HG03469 (cell line): ENCODE results near the gene SFXN4.
"Not testable (repeated sequence)": the region's sequence is repeated elsewhere in the genome, so short reads cannot be mapped to it uniquely, and the experiment has no call there.

Experiments
- ATAC-seq: cut with Tn5 transposase; IDR thresholded peaks from one replicate; pipeline ENCODE4 v1.9.1; 2021; ENCODE audit warnings: mild to moderate bottlenecking, moderate library complexity, moderate number of reproducible peaks; ENCODE audit not compliant: unreplicated experiment

SFXN4 gene

DNA sequence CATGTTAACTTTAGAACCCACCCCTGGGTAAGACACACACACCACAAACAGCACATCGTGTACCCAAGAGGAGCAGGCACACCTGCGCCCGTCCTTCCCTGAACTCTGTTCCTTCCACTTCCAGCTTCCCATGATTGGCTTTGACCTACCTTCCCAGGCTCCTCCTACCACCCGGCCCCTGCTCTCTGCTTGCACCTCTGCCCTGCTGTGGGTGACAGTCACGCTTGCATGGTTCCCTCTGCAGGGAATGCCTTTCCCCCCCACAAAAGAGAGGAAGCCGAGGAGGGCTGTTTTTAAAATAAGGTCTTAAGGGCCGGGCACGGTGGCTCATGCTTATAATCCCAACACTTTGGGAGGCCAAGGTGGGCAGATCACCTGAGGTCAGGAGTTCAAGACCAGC is 16.4 kb downstream of the SFXN4 start:
- no peak for ATAC-seq

DNA sequence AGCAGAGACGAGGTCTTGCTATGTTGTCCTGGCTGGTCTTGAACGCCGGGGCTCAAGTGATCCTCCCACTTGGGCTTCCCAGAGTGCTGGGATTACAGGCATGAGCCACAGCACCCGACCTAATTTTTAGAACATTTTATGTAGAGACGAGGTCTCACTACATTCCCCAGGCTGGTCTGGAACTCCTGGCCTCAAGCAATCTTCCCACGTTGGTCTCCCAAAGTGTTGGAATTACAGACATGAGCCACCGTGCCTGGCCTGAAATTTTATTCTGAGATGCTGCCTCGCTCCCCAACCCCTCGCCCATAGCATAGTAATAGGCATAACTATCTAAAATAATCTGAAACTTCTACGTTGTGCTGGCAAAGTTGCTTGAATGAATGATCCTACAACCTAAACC is 21.9 kb downstream of the SFXN4 start:
- ATAC-seq = no peak

DNA sequence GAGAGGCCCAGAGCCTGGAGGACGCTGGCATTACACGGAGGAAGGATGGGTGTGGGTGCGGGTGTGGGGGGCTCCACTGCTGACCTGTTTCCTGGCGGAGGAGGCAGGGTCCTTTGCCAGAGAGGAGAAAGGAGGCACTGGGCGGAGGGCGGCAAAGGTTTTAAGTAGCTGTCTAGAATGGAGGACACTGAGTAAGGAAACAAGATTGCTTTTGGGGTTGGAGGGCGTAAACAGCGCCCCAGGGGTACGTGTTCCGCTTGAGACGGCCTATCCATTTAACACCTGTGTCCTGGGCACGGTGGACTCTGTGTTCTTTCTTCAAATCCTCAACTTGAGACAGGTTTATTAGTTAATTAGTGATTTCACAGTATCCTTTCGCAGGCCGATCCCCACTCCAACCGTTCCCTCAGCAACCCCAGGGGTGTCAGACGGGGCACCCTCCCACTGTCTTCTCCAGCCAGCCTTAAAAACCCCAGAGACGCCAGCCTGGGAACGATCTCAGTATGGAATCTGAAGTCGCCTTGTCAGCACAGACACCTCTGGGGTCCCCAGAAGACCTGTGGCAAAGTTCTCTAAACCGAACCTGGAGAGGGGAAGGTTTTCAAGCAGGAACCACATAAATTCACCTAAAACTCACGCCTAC is 24.8 kb downstream of the SFXN4 start:
- no peak for ATAC-seq

DNA sequence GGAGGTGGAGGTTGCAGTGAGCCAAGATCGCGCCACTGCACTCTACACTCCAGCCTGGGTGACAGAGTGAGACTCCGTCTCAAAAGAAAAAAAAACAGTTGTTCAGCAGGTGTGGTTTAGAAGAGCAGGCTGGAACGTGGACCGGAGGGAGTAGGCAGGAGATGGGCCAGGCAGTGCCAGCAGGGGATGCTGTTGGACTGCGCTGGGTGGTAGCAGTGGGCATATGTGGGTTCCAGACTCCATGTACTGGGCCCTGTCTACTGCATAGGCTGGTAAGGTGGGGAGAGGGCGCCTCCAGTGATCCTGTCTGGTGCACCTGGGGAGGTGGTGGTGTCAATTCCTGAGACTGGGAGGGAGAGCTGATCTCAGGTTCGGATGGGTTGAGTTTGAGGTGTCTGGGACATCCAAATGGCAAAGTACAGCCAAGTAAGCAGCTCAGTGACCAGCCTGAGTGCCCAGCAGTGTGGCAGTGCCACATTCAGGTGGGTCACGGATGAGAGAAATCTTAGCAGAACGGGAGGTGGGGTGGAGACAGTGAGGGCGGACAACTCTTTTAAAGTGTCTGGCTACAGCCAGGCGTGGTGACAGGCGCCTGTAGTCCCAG is 25.9 kb downstream of the SFXN4 start:
- ATAC-seq = no peak

DNA sequence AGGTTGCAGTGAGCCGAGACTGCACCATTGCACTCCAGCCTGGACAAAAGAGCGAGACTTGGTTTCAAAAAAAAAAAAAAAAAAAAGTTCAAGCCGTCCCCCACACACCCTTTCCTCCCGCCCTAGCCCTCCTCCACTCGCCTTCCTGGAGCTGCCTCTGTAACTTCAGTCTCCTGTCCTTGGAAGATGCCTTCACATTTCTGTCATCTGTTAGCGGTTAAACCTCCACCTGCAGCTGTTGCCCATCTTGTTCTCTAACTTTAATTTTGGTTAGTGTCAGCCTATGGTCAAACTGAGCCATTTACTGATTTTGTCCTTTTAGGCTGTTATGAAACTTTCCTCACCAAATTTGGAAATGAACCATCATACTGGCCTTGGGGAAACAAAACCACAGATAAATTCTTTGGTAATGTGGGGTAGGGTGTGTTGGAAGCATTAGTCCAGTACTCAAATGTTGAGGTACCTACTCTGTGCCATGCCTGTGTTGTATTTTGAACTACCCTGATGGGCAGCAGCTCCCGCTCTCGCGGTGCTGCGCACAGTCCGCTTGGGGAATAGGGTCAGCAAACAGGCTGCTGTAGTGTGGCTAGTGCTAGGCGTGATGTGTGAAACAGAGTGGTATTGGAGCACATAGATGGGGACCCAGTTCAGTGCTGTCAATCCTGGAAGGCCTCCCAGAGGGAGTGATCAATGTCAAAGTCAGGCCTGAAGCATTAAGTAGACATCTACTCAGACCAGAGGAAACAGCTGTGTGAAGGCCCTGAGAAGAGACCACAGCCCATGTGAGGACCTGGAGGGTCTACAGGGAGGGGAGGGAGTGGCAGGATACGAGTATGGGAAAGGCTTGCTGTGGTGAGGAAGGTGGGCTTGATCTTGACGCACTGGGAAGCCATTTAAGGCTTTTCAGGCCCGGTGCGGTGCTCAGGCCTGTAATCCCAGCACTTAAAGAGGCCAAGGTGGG is 26.9 kb downstream of the SFXN4 start:
- no peak for ATAC-seq

DNA sequence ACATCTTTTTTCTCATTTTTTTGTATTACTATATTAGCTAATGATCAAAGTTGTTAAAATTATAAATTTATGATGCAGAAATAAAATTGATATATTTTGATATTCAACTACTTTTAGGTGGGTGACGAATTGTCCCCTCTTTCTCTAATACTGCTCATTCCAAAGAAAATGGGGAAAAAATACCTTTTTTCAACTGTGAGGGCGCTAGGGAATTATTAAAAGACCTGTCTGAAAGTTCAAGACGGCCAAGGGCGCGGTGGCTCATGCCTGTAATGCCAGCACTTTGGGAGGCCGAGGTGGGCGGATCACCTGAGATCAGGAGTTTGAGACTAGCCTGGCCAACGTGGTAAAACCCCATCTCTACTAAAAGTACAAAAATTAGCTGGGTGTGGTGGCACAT is 27.6 kb downstream of the SFXN4 start:
- ATAC-seq = not testable (repeated sequence)

DNA sequence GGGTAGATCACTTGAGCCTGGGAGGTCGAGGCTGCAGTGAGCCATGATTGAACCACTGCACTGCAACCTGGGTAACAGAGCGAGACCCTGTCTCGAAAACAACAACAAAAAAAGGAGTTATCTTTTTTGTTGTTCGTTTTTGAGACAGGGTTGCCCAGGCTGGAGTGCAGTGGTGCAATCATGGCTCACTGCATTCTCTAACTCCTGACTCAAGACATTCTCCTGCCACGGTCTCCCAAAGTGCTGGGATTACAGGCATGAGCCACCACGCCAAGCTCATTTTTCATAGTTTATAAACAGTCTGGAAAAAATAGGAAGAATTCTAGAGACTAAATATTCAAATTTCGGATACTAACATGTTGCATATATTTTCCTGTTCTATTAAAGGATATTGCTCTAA is 29.4 kb downstream of the SFXN4 start:
- ATAC-seq = no peak

DNA sequence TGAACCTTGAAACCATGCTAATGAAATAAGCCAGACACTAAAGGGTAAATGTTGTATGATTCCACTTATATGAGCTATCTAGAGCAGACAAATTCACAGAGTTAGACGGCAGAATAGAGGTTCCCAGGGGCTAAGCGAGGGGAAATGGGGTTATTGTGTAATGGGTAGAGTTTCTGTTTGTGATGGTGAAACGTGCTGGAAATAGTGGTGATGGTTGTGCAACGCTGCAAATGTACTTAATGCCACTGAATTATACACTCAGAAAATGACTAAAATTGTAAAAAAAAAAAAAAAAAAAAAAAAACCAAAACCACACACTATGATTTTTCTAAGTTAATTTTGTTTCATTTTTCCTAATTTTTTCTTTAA is 30.0 kb downstream of the SFXN4 start:
- ATAC-seq = no peak

DNA sequence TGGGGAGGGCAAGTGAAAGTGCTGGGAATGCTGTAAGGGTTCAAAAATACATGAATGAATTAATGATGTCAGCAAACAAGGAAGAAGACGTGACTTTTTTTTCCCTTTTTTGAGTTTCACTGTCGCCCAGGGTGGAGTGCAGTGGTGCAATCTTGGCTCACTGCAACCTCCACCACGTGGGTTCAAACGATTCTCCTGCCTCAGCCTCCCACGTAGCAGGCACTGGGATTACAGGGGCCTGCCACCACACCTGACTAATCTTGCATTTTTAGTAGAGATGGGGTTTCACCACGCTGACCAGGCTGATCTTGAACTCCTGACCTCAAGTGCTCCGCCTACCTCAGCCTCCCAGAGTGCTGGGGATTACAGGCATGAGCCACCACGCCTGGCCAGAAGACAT is 31.6 kb downstream of the SFXN4 start:
- no peak for ATAC-seq

DNA sequence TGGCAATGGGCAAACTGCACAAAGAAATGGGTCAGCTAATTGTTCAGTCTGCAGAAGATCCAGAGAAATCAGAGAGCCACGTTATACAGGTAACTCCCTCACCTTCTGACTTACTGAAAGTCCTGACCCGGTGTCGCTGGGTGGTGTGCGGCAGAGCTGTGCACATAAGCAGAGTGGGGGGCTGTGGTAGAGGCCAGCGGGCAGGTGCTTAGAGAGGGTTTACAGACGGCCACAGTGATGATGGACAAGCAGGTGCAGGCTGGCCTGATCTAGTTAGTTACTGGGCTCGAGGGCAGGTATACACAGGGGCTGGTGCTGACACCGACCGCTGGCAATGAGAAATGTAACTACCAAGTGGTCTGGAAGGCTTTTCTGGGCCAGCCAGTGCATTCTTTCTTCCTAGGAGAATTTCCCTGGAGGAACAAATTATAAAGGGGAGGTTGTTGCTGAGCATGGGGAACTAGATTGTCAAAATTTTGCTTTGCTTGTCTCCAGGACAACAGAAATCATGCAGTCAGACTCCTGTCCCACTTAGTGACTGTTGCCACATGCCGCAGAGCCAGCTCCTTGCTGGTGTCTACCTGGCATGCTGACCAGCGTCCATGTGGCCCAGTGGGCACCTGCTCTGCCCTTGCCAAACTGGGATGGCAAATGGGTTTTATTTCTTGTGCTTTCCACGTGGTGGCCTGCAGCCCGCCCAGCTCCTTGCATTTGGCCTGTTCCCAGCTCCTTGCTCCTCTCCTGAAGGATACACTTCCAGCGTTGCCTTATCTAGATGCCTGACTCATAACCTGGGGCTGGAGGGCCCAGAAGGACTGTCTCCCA is 32.8 kb downstream of the SFXN4 start:
- no peak for ATAC-seq

DNA sequence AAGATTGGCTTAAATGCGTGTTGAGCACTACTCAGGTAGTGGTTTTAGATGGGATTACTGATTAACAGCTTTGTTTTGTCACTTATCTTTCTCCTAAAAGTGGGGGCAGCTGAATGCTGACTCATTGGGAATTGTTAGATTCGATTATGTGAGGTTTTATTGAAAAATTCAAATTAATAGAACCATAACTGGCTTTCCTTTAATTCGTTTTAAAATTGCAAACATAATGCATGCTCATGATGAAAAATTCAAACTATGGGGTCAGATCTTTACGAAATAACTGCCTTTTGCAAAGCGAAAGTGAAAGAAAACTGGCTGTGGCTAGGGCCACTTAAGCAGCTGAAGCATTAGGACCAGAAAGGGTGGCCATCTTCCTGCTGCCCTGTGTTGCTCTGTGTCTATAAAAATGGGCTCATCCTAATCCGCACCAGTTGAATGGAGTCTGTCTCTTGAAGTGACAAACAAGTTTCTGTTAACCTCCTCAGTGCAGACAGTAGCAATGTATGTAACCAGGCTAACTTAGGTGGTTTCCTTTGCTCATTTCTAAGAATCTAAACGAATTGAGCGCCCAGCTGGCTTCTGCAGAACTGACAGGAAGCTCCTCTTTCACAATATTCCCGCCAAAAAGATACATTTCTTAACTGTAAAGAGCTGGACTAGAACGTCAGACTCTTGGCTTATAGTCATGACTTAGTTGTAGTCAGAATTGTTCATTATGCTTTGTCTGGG is 33.8 kb downstream of the SFXN4 start:
- ATAC-seq = no peak

DNA sequence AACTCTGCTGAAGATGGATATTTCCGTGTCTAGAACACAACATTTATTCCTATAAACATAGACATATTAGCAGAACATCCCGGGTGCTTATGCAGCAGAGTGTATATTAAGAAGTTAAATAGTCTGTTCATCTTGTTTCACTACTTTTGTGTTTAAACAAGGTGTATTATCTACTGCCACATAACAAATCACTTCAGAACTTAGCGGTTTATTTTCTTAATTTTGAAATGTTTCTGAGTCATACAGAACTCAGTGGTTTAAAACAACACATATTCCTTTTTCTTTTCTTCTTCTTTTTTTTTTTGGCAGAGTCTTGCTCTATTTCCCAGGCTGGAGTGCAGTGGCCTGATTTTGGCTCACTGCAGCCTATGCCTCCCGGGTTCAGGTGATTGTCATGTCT is 35.8 kb downstream of the SFXN4 start:
- ATAC-seq = no peak

DNA sequence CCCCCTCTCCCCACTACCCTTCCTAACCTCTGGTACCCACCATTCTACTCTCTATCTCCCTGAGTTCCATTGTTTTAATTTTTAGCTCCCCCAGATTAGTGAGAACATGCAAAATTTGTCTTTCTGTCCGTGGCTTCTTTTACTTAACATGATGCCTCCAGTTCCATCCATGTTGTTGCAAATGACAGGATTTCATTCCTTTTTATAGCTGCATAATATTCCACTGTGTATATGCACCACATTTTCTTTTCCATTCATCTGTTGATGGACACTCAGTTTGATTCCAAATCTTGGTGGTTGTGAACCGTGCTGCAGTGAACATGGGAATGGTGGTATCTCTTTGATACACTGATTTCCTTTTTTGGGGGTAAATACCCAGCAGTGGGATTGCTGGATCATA is 39.6 kb downstream of the SFXN4 start:
- no peak for ATAC-seq

DNA sequence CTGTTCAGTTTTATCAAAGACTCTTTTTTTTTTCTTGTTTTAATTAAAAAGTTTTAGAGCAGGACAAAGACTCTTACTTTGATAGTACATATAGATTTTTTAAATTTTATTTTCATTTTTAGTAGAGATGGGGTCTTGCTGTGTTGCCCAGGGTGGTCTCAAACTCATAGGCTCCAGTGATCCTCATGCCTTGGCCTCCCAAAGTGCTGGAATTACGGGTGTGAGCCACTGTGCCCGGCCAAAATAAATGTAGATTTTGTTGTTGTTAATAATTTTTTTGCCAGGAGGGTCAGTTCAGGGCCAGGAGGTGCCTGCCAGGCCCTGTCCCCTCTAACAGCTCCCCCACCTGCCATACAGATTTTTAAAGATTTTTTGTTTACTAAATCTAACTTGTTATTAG is 44.6 kb downstream of the SFXN4 start:
- ATAC-seq = no peak

DNA sequence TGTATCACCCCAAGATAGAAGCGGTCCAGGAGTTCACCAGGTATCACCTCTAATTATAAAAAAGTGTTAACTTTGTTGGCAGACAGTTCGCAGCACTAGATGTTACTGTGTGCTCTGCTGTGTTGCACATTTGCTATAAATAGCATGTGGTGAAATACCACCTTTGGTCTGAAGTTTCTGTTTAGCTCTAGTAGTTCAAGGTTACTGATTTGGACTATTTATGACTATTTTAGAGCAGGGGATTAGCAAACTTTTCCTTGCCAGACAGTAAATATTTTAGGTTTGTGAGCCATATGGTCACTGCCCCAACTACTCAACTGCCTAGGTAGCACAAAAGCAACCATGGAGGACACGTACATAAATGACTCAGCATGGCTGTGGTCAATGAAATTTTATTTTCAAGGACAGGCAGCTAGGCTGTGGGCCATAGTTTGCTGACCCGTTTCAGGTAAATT is 45.1 kb downstream of the SFXN4 start:
- ATAC-seq = peak; percentile 88

DNA sequence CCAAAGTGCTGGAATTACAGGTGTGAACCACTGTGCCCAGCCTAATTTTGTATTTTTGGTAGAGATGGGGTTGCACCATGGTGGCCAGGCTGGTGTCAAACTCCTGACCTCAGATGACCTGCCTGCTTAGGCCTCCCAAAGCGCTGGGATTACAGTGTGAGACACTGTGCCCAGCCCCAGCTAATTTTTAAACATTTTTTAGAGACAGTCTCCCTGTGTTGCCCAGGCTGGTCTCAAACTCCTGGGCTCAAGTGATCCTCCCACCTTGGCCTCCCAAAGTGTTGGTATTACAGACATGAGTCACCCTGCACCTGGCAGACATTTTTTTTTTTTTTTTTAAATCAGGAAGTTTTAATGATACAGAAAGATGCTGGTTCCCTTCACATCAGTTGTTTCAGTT is 46.1 kb downstream of the SFXN4 start:
- no peak for ATAC-seq

DNA sequence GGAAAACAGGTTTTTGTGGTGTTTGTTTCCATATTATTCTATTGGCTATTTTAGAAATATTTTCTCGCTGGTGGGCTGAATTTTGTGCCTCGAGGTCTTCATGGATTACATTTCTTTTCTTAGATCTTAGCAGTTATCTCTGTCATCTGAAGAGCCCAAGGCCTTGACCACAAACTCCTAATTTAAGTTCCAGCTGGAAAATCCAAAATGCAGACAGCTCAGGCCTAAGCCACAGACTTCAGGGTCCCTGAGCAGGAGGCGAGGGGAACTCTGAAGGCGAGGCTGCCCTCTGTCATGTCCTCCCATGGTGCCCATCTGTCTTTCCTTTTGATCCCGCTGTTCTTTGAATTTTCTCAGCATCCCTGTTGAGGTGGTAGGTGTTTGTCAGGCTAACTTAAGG is 47.3 kb downstream of the SFXN4 start:
- no peak for ATAC-seq

DNA sequence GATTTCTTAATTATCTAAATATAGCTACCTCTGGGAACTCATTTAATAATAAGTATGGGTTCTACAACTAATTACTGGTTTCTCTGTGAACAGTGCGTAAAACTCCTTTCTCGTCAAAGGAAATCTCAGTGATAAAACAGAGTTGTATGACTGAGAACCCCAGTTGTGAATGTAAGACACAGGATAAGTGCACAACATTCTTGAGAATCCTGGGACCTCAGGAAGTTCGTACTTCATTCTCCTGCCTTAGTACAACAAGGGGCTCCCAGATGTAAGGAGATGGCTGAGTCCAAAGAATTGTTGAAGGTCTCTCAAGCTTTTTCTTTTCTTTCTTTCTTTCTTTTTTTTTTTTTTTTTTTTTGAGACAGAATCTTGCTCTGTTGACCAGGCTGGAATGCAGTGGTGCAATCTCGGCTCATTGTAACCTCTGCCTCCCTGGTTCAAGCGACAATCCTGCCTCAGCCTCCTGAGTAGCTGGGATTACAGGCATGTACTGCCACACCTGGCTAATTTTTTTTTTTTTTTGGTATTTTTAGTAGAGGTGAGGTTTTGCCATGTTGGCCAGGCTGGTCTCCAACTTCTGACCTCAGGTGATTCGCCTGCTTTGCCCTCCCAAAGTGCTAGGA is 49.1 kb downstream of the SFXN4 start:
- no peak for ATAC-seq

DNA sequence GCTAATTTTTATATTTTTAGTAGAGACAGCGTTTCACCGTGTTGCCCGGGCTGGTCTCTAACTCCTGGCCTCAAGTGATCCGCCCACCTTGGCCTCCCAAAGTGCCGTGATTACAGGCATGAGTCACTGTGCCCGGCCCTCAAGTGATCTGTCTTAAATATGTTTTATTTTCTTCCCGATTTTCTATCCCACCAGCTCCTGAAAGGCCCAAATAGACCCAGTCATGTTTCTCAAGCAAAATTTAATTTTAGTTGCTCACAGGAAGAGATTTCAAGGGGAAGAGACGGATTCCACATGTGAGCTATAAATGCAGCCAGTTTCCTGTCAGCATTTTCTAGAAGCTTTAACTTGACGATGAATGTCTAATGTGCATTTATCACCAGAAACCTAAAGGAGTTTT is 49.6 kb downstream of the SFXN4 start:
- ATAC-seq = no peak
